Large intestine (tissue), 3 donors: ENCODE measurements around the gene CFAP97. TPM values are rescaled to one million over a fixed set of nuclear protein-coding genes. Genes with fewer than 3 reads are reported as not detected.
"Not testable (repeated sequence)": the region's sequence is repeated elsewhere in the genome, so short reads cannot be mapped to it uniquely, and the experiment has no call there.

ENCODE experiments used
- DNase-seq, 2 donors: peaks; one replicate each; pipeline versions ENCODE4 v3.0.0 to v3.0.0-alpha.2; 2013
- H3K27ac ChIP-seq: one replicate; pipeline ENCODE4 v1.5.1; 2013; ENCODE audit warnings: low read length
- H3K27me3 ChIP-seq: 2 replicates; pipeline ENCODE4 v1.6.1; 2013; ENCODE audit warnings: low read length; ENCODE audit not compliant: control insufficient read depth, insufficient read depth
- H3K36me3 ChIP-seq: 2 replicates; pipeline ENCODE4 v1.6.1; 2013; ENCODE audit warnings: low read length; ENCODE audit not compliant: control insufficient read depth, insufficient read depth
- H3K4me1 ChIP-seq: one replicate; pipeline ENCODE4 v1.6.1; 2013; ENCODE audit warnings: low read length; ENCODE audit not compliant: control insufficient read depth, insufficient read depth
- H3K4me3 ChIP-seq: one replicate; pipeline ENCODE4 v1.5.1; 2013; ENCODE audit warnings: low read length
- H3K9me3 ChIP-seq: one replicate; pipeline ENCODE4 v1.6.1; 2013; ENCODE audit warnings: mild to moderate bottlenecking, low read depth, low read length, moderate library complexity; ENCODE audit not compliant: control insufficient read depth
- WGBS: methylation state at CpG from one replicate; pipeline ENCODE4 v1.1.5; 2013; ENCODE audit warnings: low lambda C conversion rate; ENCODE audit not compliant: insufficient coverage; 5-methylcytosine and 5-hydroxymethylcytosine counted together
- polyA plus RNA-seq: library from polyadenylated mRNA; unstranded; fragments of 120-200 nt; gene quantifications from one replicate; pipeline ENCODE4 v1.2.1, GENCODE V29; 2013

CFAP97 gene
- polyA plus RNA-seq, 1 donor: 27.4 TPM

- Histone ChIP-seq H3K36me3 (no peaks in the 10 kb centered on the region), H3K27ac (peak overlapping the region; percentile 85), H3K9me3 (no peaks in the 10 kb centered on the region), H3K4me1 (peaks cover 22% of the 10 kb centered on the region), H3K4me3 (peak overlapping the region; percentile 52), H3K27me3 (no peaks in the 10 kb centered on the region)
- DNase-seq: peak; percentile 47 to 78
- WGBS: 14% methylated on average over 1 of the region's 16 CpGs
These were observed 1.5 kb downstream of the CFAP97 start for GRCh38 chr4:185201977-185202962.

GRCh38 chr4:185198189-185198588 is 5.6 kb downstream of the CFAP97 start:
- not testable (repeated sequence) for H3K4me3 ChIP-seq, DNase-seq, H3K27me3 ChIP-seq, H3K36me3 ChIP-seq, H3K27ac ChIP-seq, H3K9me3 ChIP-seq
- WGBS: no CpG with 5 or more reads among the region's 4 CpGs
- peaks cover 13% of the 10 kb centered on the region for H3K4me1 ChIP-seq

- Histone ChIP-seq H3K9me3 (no peaks in the 10 kb centered on the region), H3K27me3 (no peaks in the 10 kb centered on the region), H3K4me3 (no peak overlapping the region), H3K36me3 (no peaks in the 10 kb centered on the region), H3K4me1 (no peaks in the 10 kb centered on the region), H3K27ac (no peak overlapping the region)
- no peak for DNase-seq
- no CpG with 5 or more reads among the region's 2 CpGs for WGBS
These were observed 7.4 kb downstream of the CFAP97 start for GRCh38 chr4:185196437-185196836.

- Histone ChIP-seq H3K4me3 (no peak overlapping the region), H3K27me3 (no peaks in the 10 kb centered on the region), H3K9me3 (no peaks in the 10 kb centered on the region), H3K4me1 (no peaks in the 10 kb centered on the region), H3K36me3 (peaks cover 5% of the 10 kb centered on the region), H3K27ac (no peak overlapping the region)
- no peak for DNase-seq
- 96% methylated on average over 5 of the region's 9 CpGs for WGBS
These were observed 8.6 kb downstream of the CFAP97 start for GRCh38 chr4:185194924-185195888.

- Histone ChIP-seq H3K4me3 (no peak overlapping the region), H3K9me3 (no peaks in the 10 kb centered on the region), H3K4me1 (no peaks in the 10 kb centered on the region), H3K36me3 (peaks cover 18% of the 10 kb centered on the region), H3K27ac (no peak overlapping the region), H3K27me3 (no peaks in the 10 kb centered on the region)
- WGBS: no CpG with 5 or more reads among the region's 1 CpG
- no peak for DNase-seq
These were observed 11.7 kb downstream of the CFAP97 start for GRCh38 chr4:185192059-185192458.

GRCh38 chr4:185190306-185190856 is 13.4 kb downstream of the CFAP97 start:
- H3K4me1 ChIP-seq: no peaks in the 10 kb centered on the region
- no peak overlapping the region for H3K27ac ChIP-seq
- no CpG with 5 or more reads among the region's 6 CpGs for WGBS
- peaks cover 18% of the 10 kb centered on the region for H3K36me3 ChIP-seq
- H3K27me3 ChIP-seq: no peaks in the 10 kb centered on the region
- no peak overlapping the region for H3K4me3 ChIP-seq
- no peaks in the 10 kb centered on the region for H3K9me3 ChIP-seq
- DNase-seq: no peak

GRCh38 chr4:185189606-185190305 is 14.0 kb downstream of the CFAP97 start:
- no peak for DNase-seq
- 81% methylated on average over 4 of the region's 4 CpGs for WGBS
- Histone ChIP-seq H3K4me1 (no peaks in the 10 kb centered on the region), H3K27me3 (no peaks in the 10 kb centered on the region), H3K9me3 (no peaks in the 10 kb centered on the region), H3K27ac (no peak overlapping the region), H3K4me3 (no peak overlapping the region), H3K36me3 (peaks cover 18% of the 10 kb centered on the region)

- Histone ChIP-seq H3K4me3 (no peak overlapping the region), H3K27ac (no peak overlapping the region), H3K36me3 (peaks cover 18% of the 10 kb centered on the region), H3K9me3 (no peaks in the 10 kb centered on the region), H3K4me1 (no peaks in the 10 kb centered on the region), H3K27me3 (no peaks in the 10 kb centered on the region)
- WGBS: 50% methylated on average over 2 of the region's 3 CpGs
- DNase-seq: no peak
These were observed 17.0 kb downstream of the CFAP97 start for GRCh38 chr4:185186769-185187168.

GRCh38 chr4:185183622-185184281 is 20.0 kb downstream of the CFAP97 start:
- no peaks in the 10 kb centered on the region for H3K4me1 ChIP-seq
- no peak overlapping the region for H3K27ac ChIP-seq
- no peaks in the 10 kb centered on the region for H3K9me3 ChIP-seq
- no peak overlapping the region for H3K4me3 ChIP-seq
- 0% methylated on average over 1 of the region's 6 CpGs for WGBS
- DNase-seq: peak; percentile 72 to 75
- peaks cover 8% of the 10 kb centered on the region for H3K36me3 ChIP-seq
- no peaks in the 10 kb centered on the region for H3K27me3 ChIP-seq
